ENCODE results near the gene EYA2.

Gene EYA2

GRCh38 chr20:47016068-47016664 lies 121.5 kb downstream of the EYA2 start:
- no peak for DNase-seq

- no peak for DNase-seq
Measured at GRCh38 chr20:47018381-47018780, 123.7 kb downstream of the EYA2 start.

GRCh38 chr20:47019121-47019824 lies 124.6 kb downstream of the EYA2 start:
- DNase-seq: no peak

- DNase-seq: no peak
Measured at GRCh38 chr20:47020231-47020630, 125.6 kb downstream of the EYA2 start.

GRCh38 chr20:47021850-47022249 lies 127.2 kb downstream of the EYA2 start:
- DNase-seq: no peak

- no peak for DNase-seq
Measured at GRCh38 chr20:47024461-47024937, 129.9 kb downstream of the EYA2 start.

GRCh38 chr20:47027042-47027441 lies 132.4 kb downstream of the EYA2 start:
- no peak for DNase-seq

- DNase-seq: no peak
Measured at GRCh38 chr20:47027456-47027855, 132.8 kb downstream of the EYA2 start.

- DNase-seq: no peak
Measured at GRCh38 chr20:47028487-47028886, 133.8 kb downstream of the EYA2 start.

- DNase-seq: no peak
Measured at GRCh38 chr20:47029845-47030244, 135.2 kb downstream of the EYA2 start.

GRCh38 chr20:47030271-47030810 lies 135.7 kb downstream of the EYA2 start:
- DNase-seq: no peak

GRCh38 chr20:47031004-47031403 lies 136.4 kb downstream of the EYA2 start:
- DNase-seq: no peak

GRCh38 chr20:47031821-47032220 lies 137.2 kb downstream of the EYA2 start:
- DNase-seq: no peak

- DNase-seq: no peak
Measured at GRCh38 chr20:47032933-47033578, 138.4 kb downstream of the EYA2 start.

- DNase-seq: no peak
Measured at GRCh38 chr20:47033665-47034064, 139.0 kb downstream of the EYA2 start.

GRCh38 chr20:47035026-47035590 lies 140.5 kb downstream of the EYA2 start:
- DNase-seq: no peak

- DNase-seq: no peak
Measured at GRCh38 chr20:47036091-47036870, 141.6 kb downstream of the EYA2 start.

- no peak for DNase-seq
Measured at GRCh38 chr20:47038566-47039560, 144.2 kb downstream of the EYA2 start.

- DNase-seq: no peak
Measured at GRCh38 chr20:47040506-47041125, 146.0 kb downstream of the EYA2 start.

GRCh38 chr20:47041396-47041899 lies 146.8 kb downstream of the EYA2 start:
- no peak for DNase-seq

GRCh38 chr20:47042464-47042863 lies 147.8 kb downstream of the EYA2 start:
- DNase-seq: no peak

Data from KG1 (cell line).